ENCODE results near the gene CCN2. TPM values are rescaled to one million over a fixed set of nuclear protein-coding genes. Genes with fewer than 3 reads are reported as not detected.

CCN2 gene
- total RNA-seq, 1 experiment from 2014 or later: 3.1 TPM

DNA sequence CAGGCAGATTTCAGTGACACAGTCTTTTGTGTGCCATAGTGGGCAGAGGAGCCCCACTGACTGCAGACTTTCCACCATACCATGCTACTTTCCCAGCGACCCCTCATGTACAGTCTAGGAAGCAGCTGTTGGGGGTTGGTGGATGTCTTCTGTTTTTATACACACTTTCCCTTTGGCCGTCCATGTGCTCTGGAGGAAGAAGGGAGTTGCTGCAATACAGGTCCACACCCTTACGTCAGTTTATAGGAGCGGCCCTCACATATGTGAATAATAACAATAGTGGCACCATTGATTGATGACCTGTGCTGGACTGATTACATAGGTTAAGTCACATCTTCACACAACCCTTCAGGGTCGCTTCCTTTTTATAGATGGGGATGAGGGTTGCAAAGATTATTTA is 17.5 kb upstream of the CCN2 start:
- Histone ChIP-seq H3K27me3 (ENCODE audit: insufficient read depth, low read length) (no peaks in the 10 kb centered on the region), H3K9ac (ENCODE audit: low read length) (no peak overlapping the region), H3K9me2 (ENCODE audit: insufficient read depth) (no peaks in the 10 kb centered on the region), H3K4me2 (ENCODE audit: low read length) (no peak overlapping the region), H3K79me2 (ENCODE audit: insufficient read depth, low read length) (no peaks in the 10 kb centered on the region), H3K36me3 (ENCODE audit: control insufficient read depth in 1 of 2, insufficient read depth in 2 of 2, low read length in 2 of 2) (no peaks in the 10 kb centered on the region), H3K27ac (ENCODE audit: low read depth, low read length) (no peak overlapping the region), H4K20me1 (ENCODE audit: insufficient read depth) (no peaks in the 10 kb centered on the region), H3K4me3 (replicated peaks in 1 of 2; ENCODE audit: low read depth in 1 of 2, low read length in 2 of 2) (no peak overlapping the region), H2AFZ (ENCODE audit: low read depth, low read length, poor library complexity, severe bottlenecking) (no peak overlapping the region), H3K4me1 (ENCODE audit: control insufficient read depth in 1 of 2, insufficient read depth in 2 of 2, low read length in 2 of 2) (no peaks in the 10 kb centered on the region), H3K9me3 (ENCODE audit: control insufficient read depth in 1 of 2, insufficient read depth in 1 of 2, low read depth in 1 of 2, low read length in 2 of 2) (no peaks in the 10 kb centered on the region)
- no peak for ATAC-seq
- CTCF ChIA-PET: no interaction called here
- RAD21 ChIA-PET (ENCODE audit: low non-redundant PET in 1 of 2, low total read pairs in 2 of 2, uncharacterized antibody in 2 of 2, unreplicated experiment in 2 of 2): no interaction called here
- intact Hi-C loops (cut with micrococcal nuclease): no loop called here
- no peak for DNase-seq (ENCODE audit: low read depth, low spot score)
- TF ChIP-seq POLR2A (IDR thresholded peaks at IDR 0.05; ENCODE audit: borderline replicate concordance, extremely low read depth, insufficient read depth, insufficient read length) (no peak), JUND (IDR thresholded peaks at IDR 0.05) (no peak), EZH2phosphoT487 (IDR thresholded peaks at IDR 0.05; ENCODE audit: borderline replicate concordance) (no peak), ZBTB33 (IDR thresholded peaks at IDR 0.05; ENCODE audit: extremely low read depth, insufficient replicate concordance, low read length) (no peak), SIN3A (IDR thresholded peaks at IDR 0.05; ENCODE audit: low read depth) (no peak), EZH2 (IDR thresholded peaks at IDR 0.05) (no peak), SRF (IDR thresholded peaks at IDR 0.05; ENCODE audit: low read depth) (no peak), POLR2AphosphoS5 (IDR thresholded peaks at IDR 0.05; ENCODE audit: low read depth, low read length) (no peak), ELF1 (IDR thresholded peaks at IDR 0.05; ENCODE audit: borderline replicate concordance, low read depth) (no peak), CTCF (IDR thresholded peaks at IDR 0.05 in 2 of 3, conservative IDR thresholded peaks at IDR 0.05 in 1 of 3; ENCODE audit: borderline replicate concordance in 1 of 3, insufficient read depth in 1 of 3, low read depth in 2 of 3, low read length in 2 of 3) (no peak), EGR1 (IDR thresholded peaks at IDR 0.05; ENCODE audit: low read depth) (no peak)
- no TSS peak for BruUV-seq (replicated peaks)
- POLR2A ChIA-PET: no interaction called here
